Ishikawa (cell line): Measurements from ENCODE around the gene HLX.

ENCODE experiments used
- CEBPB ChIP-seq: IDR thresholded peaks from 2 replicates; pipeline ENCODE4 v1.6.1; 2012
- CREB1 ChIP-seq: IDR thresholded peaks from 2 replicates; pipeline ENCODE4 v1.6.1; 2012; ENCODE audit warnings: low read depth
- EGR1 ChIP-seq: IDR thresholded peaks from 2 replicates; pipeline ENCODE4 v1.6.1; 2012
- EP300 ChIP-seq: IDR thresholded peaks from 2 replicates; pipeline ENCODE4 v1.6.1; 2012; ENCODE audit warnings: borderline replicate concordance
- FOXM1 ChIP-seq: IDR thresholded peaks from 2 replicates; pipeline ENCODE4 v1.6.1; 2012; ENCODE audit warnings: low read depth, borderline replicate concordance
- NFIC ChIP-seq: IDR thresholded peaks from 2 replicates; pipeline ENCODE4 v1.6.1; 2012
- RAD21 ChIP-seq: IDR thresholded peaks from 2 replicates; pipeline ENCODE4 v1.6.1; 2012; ENCODE audit warnings: low read depth
- REST ChIP-seq: IDR thresholded peaks from 2 replicates; pipeline ENCODE4 v1.6.1; 2012; ENCODE audit warnings: low read depth, mild to moderate bottlenecking
- TAF1 ChIP-seq: IDR thresholded peaks from 2 replicates; pipeline ENCODE4 v1.6.1; 2012; ENCODE audit warnings: low read depth, mild to moderate bottlenecking
- TCF12 ChIP-seq: IDR thresholded peaks from 2 replicates; pipeline ENCODE4 v1.6.1; 2012; ENCODE audit warnings: low read depth
- TEAD4 ChIP-seq: IDR thresholded peaks from 2 replicates; pipeline ENCODE4 v1.6.1; 2012
- YY1 ChIP-seq: IDR thresholded peaks from 2 replicates; pipeline ENCODE4 v1.6.1; 2012; ENCODE audit warnings: low read depth
- ZBTB7A ChIP-seq: IDR thresholded peaks from 2 replicates; pipeline ENCODE4 v1.6.1; 2012; ENCODE audit warnings: low read depth
- TF ChIP-seq, protein P1 (sequence below): IDR thresholded peaks from 2 replicates; pipeline ENCODE4 v1.6.1; 2012
- TF ChIP-seq, protein P2 (sequence below): IDR thresholded peaks from 2 replicates; pipeline ENCODE4 v1.6.1; 2012

Gene HLX

DNA sequence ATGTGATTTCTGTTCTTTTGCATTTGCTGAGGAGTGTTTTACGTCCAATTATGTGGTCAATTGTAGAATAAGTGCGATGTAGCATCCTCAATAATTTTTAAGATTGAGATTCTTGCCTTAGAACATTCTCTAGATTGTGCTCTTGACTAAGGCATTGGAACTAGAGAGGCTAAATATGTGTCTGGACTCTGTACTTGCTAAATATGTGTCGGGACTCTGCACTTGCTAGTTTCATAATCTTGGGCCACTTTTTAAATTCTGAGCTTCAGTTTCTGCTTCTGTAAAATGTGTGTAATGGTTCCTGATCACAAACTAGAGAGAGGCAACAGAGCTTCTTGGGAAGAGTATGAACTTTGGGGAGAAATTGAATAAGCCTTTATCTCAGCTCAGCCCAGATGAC, 21.6 kb downstream of the HLX start:
- TF ChIP-seq CREB1 (no peak), REST (no peak), NFIC (no peak)
- TF ChIP-seq, protein P1, sequence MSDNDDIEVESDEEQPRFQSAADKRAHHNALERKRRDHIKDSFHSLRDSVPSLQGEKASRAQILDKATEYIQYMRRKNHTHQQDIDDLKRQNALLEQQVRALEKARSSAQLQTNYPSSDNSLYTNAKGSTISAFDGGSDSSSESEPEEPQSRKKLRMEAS, result no peak

- no peak for TF ChIP-seq TAF1
- TF ChIP-seq TCF12, result no peak
- TF ChIP-seq ZBTB7A, result no peak
- no peak for TF ChIP-seq NFIC
- no peak for TF ChIP-seq CREB1
- TF ChIP-seq EGR1, result no peak
- no peak for TF ChIP-seq FOXM1
- no peak for TF ChIP-seq CEBPB
Measured at GRCh38 chr1:220901881-220902280, 22.6 kb downstream of the HLX start.

DNA sequence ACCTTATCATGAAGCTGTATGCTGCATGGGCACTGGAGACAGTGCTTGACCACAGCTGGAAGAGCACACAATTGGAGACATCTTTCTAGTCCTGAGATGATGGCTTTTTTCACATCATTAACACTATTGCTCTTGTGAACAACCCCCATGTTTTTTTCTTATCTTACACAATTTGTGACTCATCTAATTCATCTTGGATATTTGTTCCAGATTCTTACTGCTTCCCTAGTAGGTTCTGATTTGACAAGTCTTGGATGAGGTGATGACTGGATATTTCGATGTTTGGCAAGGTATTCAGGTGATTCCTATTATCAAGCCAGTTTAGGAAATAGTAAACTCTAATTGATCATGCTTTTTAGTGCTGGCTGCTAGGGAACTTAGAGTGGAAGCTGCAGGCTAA, 23.7 kb downstream of the HLX start:
- TF ChIP-seq TAF1, result no peak
- no peak for TF ChIP-seq EGR1
- no peak for TF ChIP-seq CEBPB
- TF ChIP-seq EP300, result no peak
- no peak for TF ChIP-seq REST
- TF ChIP-seq TEAD4, result no peak
- TF ChIP-seq, protein P2, sequence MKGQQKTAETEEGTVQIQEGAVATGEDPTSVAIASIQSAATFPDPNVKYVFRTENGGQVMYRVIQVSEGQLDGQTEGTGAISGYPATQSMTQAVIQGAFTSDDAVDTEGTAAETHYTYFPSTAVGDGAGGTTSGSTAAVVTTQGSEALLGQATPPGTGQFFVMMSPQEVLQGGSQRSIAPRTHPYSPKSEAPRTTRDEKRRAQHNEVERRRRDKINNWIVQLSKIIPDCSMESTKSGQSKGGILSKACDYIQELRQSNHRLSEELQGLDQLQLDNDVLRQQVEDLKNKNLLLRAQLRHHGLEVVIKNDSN, result no peak
- TF ChIP-seq FOXM1, result no peak
- no peak for TF ChIP-seq ZBTB7A
- TF ChIP-seq RAD21, result no peak
- TF ChIP-seq, protein P1, result no peak
- TF ChIP-seq CREB1, result no peak

DNA sequence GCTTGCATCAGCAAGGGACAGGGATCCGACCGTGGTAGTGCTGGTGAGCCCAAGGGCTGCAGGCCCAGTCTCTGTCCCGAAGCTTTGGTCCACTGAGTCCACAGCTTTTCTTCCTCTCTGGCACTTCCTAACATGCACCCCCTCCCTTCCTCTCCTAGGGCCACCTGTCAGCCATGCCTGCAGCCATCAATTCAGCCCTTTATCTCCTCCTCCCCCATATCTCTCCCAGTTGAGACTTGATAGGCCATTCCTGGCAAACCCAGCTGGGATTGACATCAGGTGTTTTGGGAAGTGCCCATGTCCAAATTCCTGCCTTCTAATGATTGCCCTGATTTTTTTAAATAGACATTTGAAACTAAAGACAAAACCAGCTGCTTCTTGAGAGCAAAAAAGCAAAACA, 25.6 kb downstream of the HLX start:
- TF ChIP-seq TEAD4, result no peak
- TF ChIP-seq NFIC, result no peak
- TF ChIP-seq, protein P2, result no peak
- TF ChIP-seq ZBTB7A, result no peak
- no peak for TF ChIP-seq EGR1
- TF ChIP-seq CREB1, result no peak
- no peak for TF ChIP-seq TAF1
- TF ChIP-seq REST, result no peak
- TF ChIP-seq YY1, result no peak
- TF ChIP-seq, protein P1, result no peak
